ENCODE results near the gene PICK1.

PICK1 gene

GRCh38 chr22:38027487-38027886 is 29.7 kb upstream of the PICK1 start:
- no peak overlapping the region for H3K4me3 ChIP-seq (ENCODE audit: low read depth, low read length)
- DNase-seq (ENCODE audit: low read depth): no peak
- TF ChIP-seq CTCF (IDR thresholded peaks at IDR 0.05; ENCODE audit: low read depth, low read length, missing control alignments): no peak

- no peak for TF ChIP-seq CTCF (IDR thresholded peaks at IDR 0.05; ENCODE audit: low read depth, low read length, missing control alignments)
- no peak overlapping the region for H3K4me3 ChIP-seq (ENCODE audit: low read depth, low read length)
- no peak for DNase-seq (ENCODE audit: low read depth)
Measured at GRCh38 chr22:38028344-38029130, 28.7 kb upstream of the PICK1 start.

GRCh38 chr22:38029370-38029769 is 27.8 kb upstream of the PICK1 start:
- TF ChIP-seq CTCF (IDR thresholded peaks at IDR 0.05; ENCODE audit: low read depth, low read length, missing control alignments): no peak
- no peak for DNase-seq (ENCODE audit: low read depth)
- no peak overlapping the region for H3K4me3 ChIP-seq (ENCODE audit: low read depth, low read length)

GRCh38 chr22:38029901-38030300 is 27.3 kb upstream of the PICK1 start:
- TF ChIP-seq CTCF (IDR thresholded peaks at IDR 0.05; ENCODE audit: low read depth, low read length, missing control alignments): no peak

GRCh38 chr22:38030311-38031133 is 26.7 kb upstream of the PICK1 start:
- H3K4me3 ChIP-seq (ENCODE audit: low read depth, low read length): no peak overlapping the region
- DNase-seq (ENCODE audit: low read depth): no peak
- TF ChIP-seq CTCF (IDR thresholded peaks at IDR 0.05; ENCODE audit: low read depth, low read length, missing control alignments): no peak

More at GRCh38 chr22:38029901-38030300, 27.3 kb upstream of the PICK1 start:
- no peak overlapping the region for H3K4me3 ChIP-seq (ENCODE audit: low read depth, low read length)
- DNase-seq (ENCODE audit: low read depth): no peak

- H3K4me3 ChIP-seq (ENCODE audit: low read depth, low read length): no peak overlapping the region
- no peak for TF ChIP-seq CTCF (IDR thresholded peaks at IDR 0.05; ENCODE audit: low read depth, low read length, missing control alignments)
- no peak for DNase-seq (ENCODE audit: low read depth)
Measured at GRCh38 chr22:38031491-38031890, 25.7 kb upstream of the PICK1 start.

Data from GM12864 (cell line).